ENCODE measurements around the gene FGD5.

FGD5 gene

DNA sequence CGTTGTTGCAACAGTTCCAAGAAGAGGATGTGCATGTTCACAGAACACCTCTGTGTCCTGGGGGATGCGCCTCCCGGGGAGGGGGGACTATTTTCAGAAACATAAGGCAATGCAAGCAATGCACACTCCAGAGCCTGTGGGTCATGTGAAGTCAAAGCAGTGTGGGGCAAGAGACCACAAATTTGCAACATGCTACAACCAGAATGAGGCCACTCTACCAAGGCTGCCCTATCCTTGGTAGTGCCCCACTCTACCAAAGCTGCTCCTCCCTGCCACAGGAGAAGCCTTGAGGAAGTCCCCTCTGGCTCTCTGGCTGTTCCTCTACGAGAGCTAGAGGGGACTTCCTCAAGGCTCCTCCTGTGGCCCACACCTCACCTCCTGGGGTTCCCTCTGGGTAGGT lies 120.2 kb downstream of the FGD5 start:
- in situ Hi-C loops (cut with HindIII; ENCODE audit: low sequenced_read_pairs): no loop called here
- TF ChIP-seq, protein P1, sequence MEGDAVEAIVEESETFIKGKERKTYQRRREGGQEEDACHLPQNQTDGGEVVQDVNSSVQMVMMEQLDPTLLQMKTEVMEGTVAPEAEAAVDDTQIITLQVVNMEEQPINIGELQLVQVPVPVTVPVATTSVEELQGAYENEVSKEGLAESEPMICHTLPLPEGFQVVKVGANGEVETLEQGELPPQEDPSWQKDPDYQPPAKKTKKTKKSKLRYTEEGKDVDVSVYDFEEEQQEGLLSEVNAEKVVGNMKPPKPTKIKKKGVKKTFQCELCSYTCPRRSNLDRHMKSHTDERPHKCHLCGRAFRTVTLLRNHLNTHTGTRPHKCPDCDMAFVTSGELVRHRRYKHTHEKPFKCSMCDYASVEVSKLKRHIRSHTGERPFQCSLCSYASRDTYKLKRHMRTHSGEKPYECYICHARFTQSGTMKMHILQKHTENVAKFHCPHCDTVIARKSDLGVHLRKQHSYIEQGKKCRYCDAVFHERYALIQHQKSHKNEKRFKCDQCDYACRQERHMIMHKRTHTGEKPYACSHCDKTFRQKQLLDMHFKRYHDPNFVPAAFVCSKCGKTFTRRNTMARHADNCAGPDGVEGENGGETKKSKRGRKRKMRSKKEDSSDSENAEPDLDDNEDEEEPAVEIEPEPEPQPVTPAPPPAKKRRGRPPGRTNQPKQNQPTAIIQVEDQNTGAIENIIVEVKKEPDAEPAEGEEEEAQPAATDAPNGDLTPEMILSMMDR (IDR thresholded peaks at IDR 0.05; ENCODE audit: low read depth, low read length): no peak
- DNase-seq (ENCODE audit: low read depth, low spot score): no peak

DNA sequence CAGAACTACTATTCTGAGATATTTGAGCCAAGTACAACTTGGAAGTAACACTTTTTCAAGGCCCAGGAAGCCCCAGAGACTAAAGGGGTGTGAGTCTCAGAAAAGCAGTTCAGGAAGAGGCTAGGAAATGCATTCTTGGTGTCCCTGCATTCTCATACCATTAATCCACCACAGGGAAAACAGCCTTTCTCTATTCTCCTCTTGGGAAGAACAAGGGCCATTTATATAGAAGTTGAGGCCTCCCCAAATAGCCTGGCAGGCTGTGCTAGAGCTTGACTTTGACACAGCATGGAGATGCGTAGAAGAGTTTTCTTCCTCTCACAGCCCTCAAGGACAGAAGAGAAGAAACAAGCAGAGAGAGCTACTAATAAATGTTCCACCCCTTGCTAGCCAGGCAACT lies 123.1 kb downstream of the FGD5 start:
- TF ChIP-seq, protein P1 (IDR thresholded peaks at IDR 0.05; ENCODE audit: low read depth, low read length): no peak
- no peak overlapping the region for H3K4me3 ChIP-seq (ENCODE audit: low read depth, low read length)
- in situ Hi-C loops (cut with HindIII; ENCODE audit: low sequenced_read_pairs): no loop called here
- no peak for DNase-seq (ENCODE audit: low read depth, low spot score)

More for the DNA sequence above, 120.2 kb downstream of the FGD5 start:
- H3K4me3 ChIP-seq (ENCODE audit: low read depth, low read length): no peak overlapping the region

DNA sequence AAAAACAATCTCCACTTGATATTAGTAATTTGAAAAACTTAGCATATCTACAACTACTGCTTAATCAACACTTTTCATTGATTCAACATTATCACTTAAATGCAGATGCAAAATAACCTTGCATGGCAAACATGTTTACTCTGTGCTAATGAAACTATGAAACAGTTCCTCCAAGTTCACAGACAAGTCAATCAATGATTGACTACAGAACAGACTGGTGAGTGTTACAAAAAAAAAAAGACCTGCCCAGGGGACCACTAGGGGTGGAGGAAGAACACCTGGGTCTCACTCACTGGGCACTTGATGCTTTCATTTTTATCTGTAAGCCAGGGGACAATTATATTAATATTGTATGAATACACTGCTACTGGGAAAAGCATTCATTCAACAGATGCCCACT lies 124.3 kb downstream of the FGD5 start:
- DNase-seq (ENCODE audit: low read depth, low spot score): no peak
- in situ Hi-C loops (cut with HindIII; ENCODE audit: low sequenced_read_pairs): no loop called here
- TF ChIP-seq, protein P1 (IDR thresholded peaks at IDR 0.05; ENCODE audit: low read depth, low read length): no peak
- H3K4me3 ChIP-seq (ENCODE audit: low read depth, low read length): no peak overlapping the region

DNA sequence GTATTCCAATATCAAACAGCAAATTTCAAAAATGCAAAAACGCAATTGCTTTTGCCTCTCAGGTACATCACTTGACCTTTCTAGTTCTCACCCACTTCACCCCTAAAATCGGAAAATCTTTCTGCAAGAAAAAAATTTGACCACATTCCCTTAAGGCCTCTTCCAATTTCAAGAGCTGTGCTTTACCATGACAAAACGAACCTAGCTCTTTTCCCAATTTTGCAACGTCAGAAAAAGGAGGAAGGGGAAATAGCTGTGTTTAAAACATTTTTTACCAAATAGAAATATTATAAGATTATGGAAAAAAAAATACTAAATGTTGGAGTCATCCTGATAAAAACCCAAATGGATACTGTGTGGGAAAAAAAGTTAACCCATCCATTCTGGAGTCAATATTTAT lies 127.5 kb downstream of the FGD5 start:
- in situ Hi-C loops (cut with HindIII; ENCODE audit: low sequenced_read_pairs): no loop called here
- H3K4me3 ChIP-seq (ENCODE audit: low read depth, low read length): peak overlapping the region; percentile 85
- TF ChIP-seq, protein P1 (IDR thresholded peaks at IDR 0.05; ENCODE audit: low read depth, low read length): no peak
- DNase-seq (ENCODE audit: low read depth, low spot score): no peak

DNA sequence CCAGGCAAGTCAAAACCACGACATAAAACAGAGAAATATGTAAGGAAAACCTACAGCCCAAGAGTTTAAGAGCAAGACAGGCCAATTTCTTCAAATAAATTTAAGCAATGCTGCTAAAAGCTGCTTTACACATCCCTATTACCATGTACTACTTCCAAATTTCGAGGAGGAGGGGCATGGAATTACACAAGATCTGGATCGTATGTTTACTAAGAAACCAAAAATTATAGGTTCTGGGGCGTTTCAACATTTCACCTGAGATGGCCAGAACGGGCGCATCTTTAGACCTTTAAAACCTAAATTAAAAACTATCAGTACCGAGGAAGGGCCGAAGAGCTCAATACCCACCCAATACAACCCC lies 128.0 kb downstream of the FGD5 start:
- TF ChIP-seq, protein P1 (IDR thresholded peaks at IDR 0.05; ENCODE audit: low read depth, low read length): no peak
- H3K4me3 ChIP-seq (ENCODE audit: low read depth, low read length): peak overlapping the region; percentile 85
- DNase-seq (ENCODE audit: low read depth, low spot score): no peak
- in situ Hi-C loops (cut with HindIII; ENCODE audit: low sequenced_read_pairs): no loop called here

DNA sequence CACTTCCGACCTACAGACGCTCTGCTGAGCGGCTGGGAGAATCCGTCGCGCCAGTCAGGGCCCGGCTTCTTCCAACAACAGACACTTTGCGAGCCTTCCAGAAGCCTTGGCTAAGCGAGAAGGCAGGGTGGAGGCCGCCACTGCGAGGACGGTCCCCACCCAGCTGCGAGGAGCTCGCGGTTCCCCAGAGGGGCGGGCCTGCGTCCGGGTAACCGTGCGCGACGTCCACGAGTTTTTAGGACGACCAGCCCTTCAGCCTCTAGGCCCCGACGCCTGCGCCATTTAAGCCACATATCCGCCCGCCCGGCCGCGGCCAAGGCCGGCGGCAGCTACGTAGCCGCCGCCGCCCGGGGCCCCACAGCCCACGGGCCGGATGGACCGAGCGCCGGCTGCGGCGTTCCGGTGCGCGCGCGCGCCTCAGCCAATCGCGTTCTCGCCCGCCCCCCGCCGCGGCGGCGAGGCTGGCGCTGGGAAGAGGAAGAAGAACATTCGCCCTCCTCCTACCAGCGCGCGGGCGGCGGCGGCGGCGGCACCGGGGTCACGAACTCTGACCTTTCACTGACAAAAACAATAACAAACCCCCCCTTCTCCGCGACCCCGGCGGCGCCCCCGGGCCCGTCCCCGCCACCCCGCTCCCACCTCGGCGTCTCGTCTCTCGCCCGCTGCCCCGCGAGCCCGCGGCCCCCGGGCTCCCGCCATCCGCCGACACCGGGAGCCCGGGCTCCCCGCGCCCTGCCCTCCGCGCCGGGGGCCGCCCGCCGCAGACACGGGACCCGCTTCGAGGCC lies 128.5 kb downstream of the FGD5 start, which contains the start of gene NR2C2:
TSS of gene NR2C2 (plus strand) at position 484 of the 786 bp plus-strand sequence. CDS start 56,332 bp downstream, outside the sequence.
- H3K4me3 ChIP-seq (ENCODE audit: low read depth, low read length): peak within 1 kb of the TSS; percentile 85
- TF ChIP-seq, protein P1 (IDR thresholded peaks at IDR 0.05; ENCODE audit: low read depth, low read length): no peak
- in situ Hi-C loops (cut with HindIII; ENCODE audit: low sequenced_read_pairs): no loop called here
- DNase-seq (ENCODE audit: low read depth, low spot score): peak; percentile 74
